Astrocyte (in vitro differentiated cells and primary cell): ENCODE data around the gene OLFM3. TPM values are rescaled to one million over a fixed set of nuclear protein-coding genes. Genes with fewer than 3 reads are reported as not detected.

Source experiments
- DNase-seq: peaks from one replicate; pipeline ENCODE4 v3.0.0-alpha.2; 2010; ENCODE audit warnings: low read depth
- FAIRE-seq: peaks from 2 replicates; lab custom pipeline; 2011; peaks lifted over from hg19 to GRCh38; lab: Jason Lieb, UNC
- H2AFZ ChIP-seq: 2 replicates; pipeline ENCODE4 v1.6.0; 2012; ENCODE audit warnings: low read depth, low read length, inconsistent platforms
- H3K27ac ChIP-seq: 2 replicates; pipeline ENCODE4 v1.5.1; 2011; ENCODE audit warnings: low read depth, low read length, inconsistent platforms
- H3K27me3 ChIP-seq: 2 replicates; pipeline ENCODE4 v1.6.0; 2011; ENCODE audit warnings: low read length, inconsistent platforms; ENCODE audit not compliant: insufficient read depth
- H3K36me3 ChIP-seq: 2 replicates; pipeline ENCODE4 v1.5.1; 2011; ENCODE audit warnings: low read length, inconsistent platforms; ENCODE audit not compliant: insufficient read depth
- H3K4me1 ChIP-seq: 2 replicates; pipeline ENCODE4 v1.5.1; 2011; ENCODE audit warnings: low read length, inconsistent platforms; ENCODE audit not compliant: insufficient read depth
- H3K4me2 ChIP-seq: 2 replicates; pipeline ENCODE4 v1.6.0; 2012; ENCODE audit warnings: low read length, inconsistent platforms
- H3K4me3 ChIP-seq: 2 replicates; pipeline ENCODE4 v1.5.1; 2011; ENCODE audit warnings: low read depth, mild to moderate bottlenecking, low read length, inconsistent platforms; ENCODE audit not compliant: insufficient read depth
- H3K79me2 ChIP-seq: 2 replicates; pipeline ENCODE4 v1.6.0; 2012; ENCODE audit warnings: mild to moderate bottlenecking, low read length, inconsistent platforms; ENCODE audit not compliant: insufficient read depth
- H3K9ac ChIP-seq: 2 replicates; pipeline ENCODE4 v1.6.0; 2012; ENCODE audit warnings: mild to moderate bottlenecking, low read length, inconsistent platforms
- H3K9me3 ChIP-seq: 2 replicates; pipeline ENCODE4 v1.5.1; 2012; ENCODE audit warnings: low read depth, mild to moderate bottlenecking, low read length, inconsistent platforms; ENCODE audit not compliant: insufficient read depth
- H4K20me1 ChIP-seq: 2 replicates; pipeline ENCODE4 v1.6.0; 2012; ENCODE audit warnings: low read length, inconsistent platforms; ENCODE audit not compliant: insufficient read depth
- H3K27ac Mint-ChIP-seq: one replicate; pipeline ENCODE4 v1.8.0; 2021; ENCODE audit warnings: mild to moderate bottlenecking, mixed read lengths; ENCODE audit not compliant: unreplicated experiment
- H3K27me3 Mint-ChIP-seq: one replicate; pipeline ENCODE4 v1.8.0; 2021; ENCODE audit warnings: low read depth, mixed read lengths; ENCODE audit not compliant: unreplicated experiment
- H3K36me3 Mint-ChIP-seq: one replicate; pipeline ENCODE4 v1.8.0; 2021; ENCODE audit warnings: low read depth, mixed read lengths; ENCODE audit not compliant: unreplicated experiment
- H3K4me1 Mint-ChIP-seq: one replicate; pipeline ENCODE4 v1.8.0; 2021; ENCODE audit warnings: low read depth, mixed read lengths; ENCODE audit not compliant: unreplicated experiment
- H3K4me3 Mint-ChIP-seq: one replicate; pipeline ENCODE4 v1.8.0; 2021; ENCODE audit warnings: mild to moderate bottlenecking, moderate library complexity, mixed read lengths; ENCODE audit not compliant: unreplicated experiment
- H3K9me3 Mint-ChIP-seq: one replicate; pipeline ENCODE4 v1.8.0; 2021; ENCODE audit warnings: mild to moderate bottlenecking, mixed read lengths; ENCODE audit not compliant: unreplicated experiment
- EZH2 ChIP-seq: IDR thresholded peaks from 2 replicates; pipeline ENCODE4 v1.6.1; 2012; ENCODE audit warnings: mild to moderate bottlenecking, low read length, inconsistent platforms; ENCODE audit not compliant: insufficient read depth
- total RNA-seq: library from RNA; stranded (reverse); gene quantifications from 2 replicates; pipeline ENCODE4 v1.2.1, GENCODE V29; 2021
- TF ChIP-seq, protein P1 (sequence below): IDR thresholded peaks from 2 replicates; pipeline ENCODE4 v1.5.1; 2011; ENCODE audit warnings: low read depth, mild to moderate bottlenecking, inconsistent platforms, low read length, moderate library complexity; ENCODE audit not compliant: insufficient read depth

Gene OLFM3
- total RNA-seq, 1 donor from 2014 or later, result 0.11 TPM

DNA sequence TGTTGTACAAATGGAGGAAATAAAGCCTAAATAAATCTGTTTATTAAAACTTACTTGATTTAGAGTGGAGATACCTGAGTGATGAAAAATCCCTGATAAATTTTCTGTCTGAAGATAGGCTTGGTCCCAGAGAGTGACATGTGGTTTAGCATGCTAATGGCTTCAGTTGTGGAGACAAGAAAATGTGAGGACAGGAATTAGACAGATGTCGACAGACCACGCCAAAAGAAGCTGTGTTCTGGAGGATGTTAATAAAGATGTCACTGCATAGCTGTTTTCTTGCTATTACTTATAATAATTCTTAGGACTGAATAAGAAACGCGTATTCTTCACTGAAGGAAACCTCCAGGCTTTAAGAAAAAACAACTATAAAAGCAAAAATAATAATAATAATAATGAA, 154.9 kb downstream of the OLFM3 start:
- H3K27ac ChIP-seq, result no peak overlapping the region
- H3K4me3 ChIP-seq, result no peak overlapping the region
- H3K9me3 Mint-ChIP-seq, result no peaks in the 10 kb centered on the region
- no peak for TF ChIP-seq EZH2
- TF ChIP-seq, protein P1, sequence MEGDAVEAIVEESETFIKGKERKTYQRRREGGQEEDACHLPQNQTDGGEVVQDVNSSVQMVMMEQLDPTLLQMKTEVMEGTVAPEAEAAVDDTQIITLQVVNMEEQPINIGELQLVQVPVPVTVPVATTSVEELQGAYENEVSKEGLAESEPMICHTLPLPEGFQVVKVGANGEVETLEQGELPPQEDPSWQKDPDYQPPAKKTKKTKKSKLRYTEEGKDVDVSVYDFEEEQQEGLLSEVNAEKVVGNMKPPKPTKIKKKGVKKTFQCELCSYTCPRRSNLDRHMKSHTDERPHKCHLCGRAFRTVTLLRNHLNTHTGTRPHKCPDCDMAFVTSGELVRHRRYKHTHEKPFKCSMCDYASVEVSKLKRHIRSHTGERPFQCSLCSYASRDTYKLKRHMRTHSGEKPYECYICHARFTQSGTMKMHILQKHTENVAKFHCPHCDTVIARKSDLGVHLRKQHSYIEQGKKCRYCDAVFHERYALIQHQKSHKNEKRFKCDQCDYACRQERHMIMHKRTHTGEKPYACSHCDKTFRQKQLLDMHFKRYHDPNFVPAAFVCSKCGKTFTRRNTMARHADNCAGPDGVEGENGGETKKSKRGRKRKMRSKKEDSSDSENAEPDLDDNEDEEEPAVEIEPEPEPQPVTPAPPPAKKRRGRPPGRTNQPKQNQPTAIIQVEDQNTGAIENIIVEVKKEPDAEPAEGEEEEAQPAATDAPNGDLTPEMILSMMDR, result no peak
- H3K79me2 ChIP-seq, result no peaks in the 10 kb centered on the region
- no peak overlapping the region for H3K27ac Mint-ChIP-seq
- no peaks in the 10 kb centered on the region for H4K20me1 ChIP-seq
- no peak overlapping the region for H3K4me3 Mint-ChIP-seq
- DNase-seq (no peak), FAIRE-seq (no peak)
- H3K4me2 ChIP-seq, result no peak overlapping the region
- no peak overlapping the region for H2AFZ ChIP-seq
- no peaks in the 10 kb centered on the region for H3K36me3 ChIP-seq
- H3K27me3 Mint-ChIP-seq, result peaks cover 5% of the 10 kb centered on the region
- no peaks in the 10 kb centered on the region for H3K9me3 ChIP-seq
- H3K4me1 ChIP-seq, result no peaks in the 10 kb centered on the region
- no peak overlapping the region for H3K9ac ChIP-seq
- no peaks in the 10 kb centered on the region for H3K36me3 Mint-ChIP-seq
- H3K4me1 Mint-ChIP-seq, result no peaks in the 10 kb centered on the region
- no peaks in the 10 kb centered on the region for H3K27me3 ChIP-seq

DNA sequence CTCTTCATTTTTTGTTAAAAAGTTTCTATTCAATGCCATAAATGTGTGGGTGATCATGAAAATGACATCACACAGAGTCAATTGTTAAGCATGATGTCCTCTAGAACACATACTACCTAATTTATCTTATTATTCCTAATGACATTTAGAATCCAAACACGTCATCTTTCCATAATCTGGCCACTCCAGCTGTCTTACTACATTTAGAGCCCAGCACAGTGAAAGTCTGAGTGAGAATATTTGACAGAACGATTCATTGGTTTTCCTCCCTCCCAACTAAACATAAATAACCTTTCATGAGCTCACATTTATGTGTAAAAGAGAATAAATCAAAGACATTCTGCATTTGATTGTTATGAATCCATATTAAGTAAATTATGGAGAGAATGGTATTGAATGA, 160.7 kb downstream of the OLFM3 start:
- Histone ChIP-seq H4K20me1 (no peaks in the 10 kb centered on the region), H3K9ac (no peak overlapping the region), H3K36me3 (no peaks in the 10 kb centered on the region), H3K9me3 (no peaks in the 10 kb centered on the region), H3K79me2 (no peaks in the 10 kb centered on the region), H3K27ac (no peak overlapping the region), H3K27me3 (no peaks in the 10 kb centered on the region), H3K4me2 (no peak overlapping the region), H3K4me3 (no peak overlapping the region), H3K4me1 (no peaks in the 10 kb centered on the region), H2AFZ (no peak overlapping the region)
- H3K4me3 Mint-ChIP-seq, result no peak overlapping the region
- no peaks in the 10 kb centered on the region for H3K9me3 Mint-ChIP-seq
- DNase-seq, result no peak
- TF ChIP-seq EZH2, result no peak
- TF ChIP-seq, protein P1, result no peak
- no peaks in the 10 kb centered on the region for H3K27me3 Mint-ChIP-seq
- H3K27ac Mint-ChIP-seq, result no peak overlapping the region
- H3K4me1 Mint-ChIP-seq, result no peaks in the 10 kb centered on the region
- no peak for FAIRE-seq
- no peaks in the 10 kb centered on the region for H3K36me3 Mint-ChIP-seq

DNA sequence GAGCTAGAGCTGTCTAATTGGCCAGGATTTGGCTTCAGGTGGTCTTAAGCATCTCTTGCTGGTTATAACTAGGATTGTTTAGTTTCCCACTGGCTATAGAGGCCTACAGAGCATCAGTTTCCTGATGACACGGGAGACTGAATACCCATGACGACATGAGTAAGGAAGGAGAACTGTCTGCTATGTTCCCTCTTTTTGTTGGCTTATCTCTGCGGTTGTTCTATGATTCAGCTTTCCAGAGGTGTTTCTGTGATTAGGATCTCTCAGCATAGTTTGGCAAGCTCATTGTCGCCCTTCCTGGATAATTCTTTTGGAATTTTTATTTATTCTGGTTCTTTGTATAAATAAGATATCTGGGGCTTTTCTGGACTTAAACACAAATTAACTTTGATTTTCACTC, 163.4 kb downstream of the OLFM3 start:
- Mint-ChIP-seq H3K9me3 (no peaks in the 10 kb centered on the region), H3K4me3 (no peak overlapping the region), H3K4me1 (no peaks in the 10 kb centered on the region), H3K36me3 (no peaks in the 10 kb centered on the region), H3K27me3 (no peaks in the 10 kb centered on the region), H3K27ac (no peak overlapping the region)
- Histone ChIP-seq H2AFZ (no peak overlapping the region), H3K4me3 (no peak overlapping the region), H3K27me3 (no peaks in the 10 kb centered on the region), H3K9ac (no peak overlapping the region), H3K4me2 (no peak overlapping the region), H3K36me3 (no peaks in the 10 kb centered on the region), H3K79me2 (no peaks in the 10 kb centered on the region), H3K27ac (no peak overlapping the region), H3K9me3 (no peaks in the 10 kb centered on the region), H3K4me1 (no peaks in the 10 kb centered on the region), H4K20me1 (no peaks in the 10 kb centered on the region)
- DNase-seq (peak; percentile 1), FAIRE-seq (no peak)
- TF ChIP-seq, protein P1, result no peak
- no peak for TF ChIP-seq EZH2
